ENCODE data around the gene FLG2. TPM values are rescaled to one million over a fixed set of nuclear protein-coding genes. Genes with fewer than 3 reads are reported as not detected.

FLG2 gene
- total and polyA plus RNA-seq, 2 of the 8 experiments (the other 6 are each of a cell fraction or from before 2014, with no cell fraction given) = not detected

DNA sequence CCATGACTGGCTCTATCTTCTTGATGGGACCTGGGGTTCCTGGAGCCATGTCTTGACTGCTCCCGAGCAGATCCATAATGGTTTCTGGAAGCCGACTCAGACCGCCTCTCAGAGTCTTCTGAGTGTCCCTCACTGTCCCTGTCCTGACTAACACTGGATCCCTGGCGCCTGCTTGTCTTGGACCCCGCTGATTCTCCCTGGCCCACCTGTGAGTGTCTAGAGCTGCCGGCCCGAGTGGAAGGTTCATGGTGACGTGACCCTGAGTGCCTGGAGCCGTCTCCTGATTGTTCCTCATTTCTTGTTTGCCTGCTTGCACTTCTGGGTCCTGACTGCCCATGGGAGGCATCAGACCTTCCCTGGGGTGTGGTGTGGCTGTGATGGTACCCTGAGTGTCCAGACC is 49.9 kb downstream of the FLG2 start:
- no peaks in the 10 kb centered on the region for H3K79me2 ChIP-seq (ENCODE audit: control insufficient read depth in 1 of 2, insufficient read depth in 2 of 2, low read length in 2 of 2)
- no peak overlapping the region for H3K27ac ChIP-seq (ENCODE audit: low read depth, low read length)
- H3K9ac ChIP-seq (replicated peaks in 1 of 4; ENCODE audit: extremely low read depth in 1 of 4, low read depth in 3 of 4, low read length in 3 of 4) = no peak overlapping the region
- H3K18ac ChIP-seq (ENCODE audit: extremely low read depth, low read length) = no peak overlapping the region
- H3K56ac ChIP-seq (replicated peaks; ENCODE audit: insufficient read length, low read depth, low read length) = no peak overlapping the region
- WGBS, 2 experiments (ENCODE audit: extremely low coverage in 1 of 2, insufficient coverage in 1 of 2, insufficient read length in 1 of 2, insufficient replicate concordance in 2 of 2, low coverage in 1 of 2, low lambda C conversion rate in 2 of 2, missing lambda C conversion rate in 1 of 2) = 94% methylated on average over 9 of the region's 9 CpGs; no CpG with 5 or more reads in 1 of the 2 experiments
- no peaks in the 10 kb centered on the region for H3K79me1 ChIP-seq (ENCODE audit: low read depth, low read length)
- POLR2A ChIA-PET (ENCODE audit: partially characterized antibody) = no interaction called here
- TF ChIP-seq GABPA (IDR thresholded peaks at IDR 0.05; ENCODE audit: borderline replicate concordance, insufficient read depth, low read length) = no peak
- TF ChIP-seq FOSL1 (IDR thresholded peaks at IDR 0.05; ENCODE audit: insufficient read depth, low read depth, low read length) = no peak
- TF ChIP-seq RFX5 (IDR thresholded peaks at IDR 0.05; ENCODE audit: borderline replicate concordance, low read depth, low read length) = no peak
- no peak for TF ChIP-seq EGR1 (IDR thresholded peaks at IDR 0.05; ENCODE audit: borderline replicate concordance, low read depth, low read length)
- no peak for TF ChIP-seq ASH2L (IDR thresholded peaks at IDR 0.05; ENCODE audit: low read length)
- TF ChIP-seq, protein P1, sequence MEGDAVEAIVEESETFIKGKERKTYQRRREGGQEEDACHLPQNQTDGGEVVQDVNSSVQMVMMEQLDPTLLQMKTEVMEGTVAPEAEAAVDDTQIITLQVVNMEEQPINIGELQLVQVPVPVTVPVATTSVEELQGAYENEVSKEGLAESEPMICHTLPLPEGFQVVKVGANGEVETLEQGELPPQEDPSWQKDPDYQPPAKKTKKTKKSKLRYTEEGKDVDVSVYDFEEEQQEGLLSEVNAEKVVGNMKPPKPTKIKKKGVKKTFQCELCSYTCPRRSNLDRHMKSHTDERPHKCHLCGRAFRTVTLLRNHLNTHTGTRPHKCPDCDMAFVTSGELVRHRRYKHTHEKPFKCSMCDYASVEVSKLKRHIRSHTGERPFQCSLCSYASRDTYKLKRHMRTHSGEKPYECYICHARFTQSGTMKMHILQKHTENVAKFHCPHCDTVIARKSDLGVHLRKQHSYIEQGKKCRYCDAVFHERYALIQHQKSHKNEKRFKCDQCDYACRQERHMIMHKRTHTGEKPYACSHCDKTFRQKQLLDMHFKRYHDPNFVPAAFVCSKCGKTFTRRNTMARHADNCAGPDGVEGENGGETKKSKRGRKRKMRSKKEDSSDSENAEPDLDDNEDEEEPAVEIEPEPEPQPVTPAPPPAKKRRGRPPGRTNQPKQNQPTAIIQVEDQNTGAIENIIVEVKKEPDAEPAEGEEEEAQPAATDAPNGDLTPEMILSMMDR (IDR thresholded peaks at IDR 0.05; ENCODE audit: control extremely low read depth in 1 of 3, insufficient read depth in 1 of 3, low read depth in 1 of 3, low read length in 3 of 3) = no peak
- TF ChIP-seq EZH2 (IDR thresholded peaks at IDR 0.05; ENCODE audit: low read depth, low read length, severe bottlenecking) = no peak
- TF ChIP-seq ZNF274 (IDR thresholded peaks at IDR 0.05; ENCODE audit: borderline replicate concordance, extremely low read depth, low read length) = no peak
- TF ChIP-seq JUND (IDR thresholded peaks at IDR 0.05; ENCODE audit: low read length) = no peak
- no peak overlapping the region for H4K8ac ChIP-seq (ENCODE audit: extremely low read depth, insufficient read depth, low read length)
- no peak overlapping the region for H2BK120ac ChIP-seq (replicated peaks; ENCODE audit: low read depth, low read length)
- CTCF ChIA-PET (ENCODE audit: partially characterized antibody) = no interaction called here
- H2AK5ac ChIP-seq (ENCODE audit: low read depth, low read length) = no peak overlapping the region
- no peak overlapping the region for H4K5ac ChIP-seq (ENCODE audit: insufficient read length, low read depth, low read length)
- H3K23me2 ChIP-seq (ENCODE audit: low read depth, low read length) = no peaks in the 10 kb centered on the region
- no peak overlapping the region for H3K4ac ChIP-seq (replicated peaks; ENCODE audit: insufficient read length, low read depth, low read length)
- no peaks in the 10 kb centered on the region for H3K36me3 ChIP-seq (ENCODE audit: control insufficient read depth in 2 of 4, insufficient read depth in 4 of 4, low read length in 3 of 4)
- no peak for FAIRE-seq
- H3K4me1 ChIP-seq (replicated peaks in 1 of 4; ENCODE audit: control insufficient read depth in 3 of 4, insufficient read depth in 4 of 4, low read length in 3 of 4) = no peaks in the 10 kb centered on the region
- H3K4me2 ChIP-seq (ENCODE audit: insufficient read depth in 1 of 2, low read depth in 2 of 2, low read length in 2 of 2) = no peak overlapping the region
- H2BK5ac ChIP-seq (ENCODE audit: low read depth, low read length) = no peak overlapping the region
- H3K14ac ChIP-seq (ENCODE audit: insufficient read length) = no peak overlapping the region
- no peaks in the 10 kb centered on the region for H4K20me1 ChIP-seq (replicated peaks in 1 of 2; ENCODE audit: control insufficient read depth in 1 of 2, insufficient read depth in 2 of 2, low read length in 2 of 2)
- no peak overlapping the region for H2BK12ac ChIP-seq (ENCODE audit: low read depth, low read length)
- H4K91ac ChIP-seq (replicated peaks; ENCODE audit: insufficient read length, low read length) = no peak overlapping the region
- H3K23ac ChIP-seq (ENCODE audit: insufficient read length) = no peak overlapping the region
- no peak overlapping the region for H3K4me3 ChIP-seq (ENCODE audit: extremely low read depth in 1 of 4, insufficient read depth in 2 of 4, low read depth in 3 of 4, low read length in 4 of 4)
- DNase-seq (ENCODE audit: low read depth in 1 of 2, low spot score in 2 of 2) = no peak
- H2BK15ac ChIP-seq (ENCODE audit: low read length) = no peak overlapping the region
- no peak overlapping the region for H2AFZ ChIP-seq (ENCODE audit: low read length)
- no peaks in the 10 kb centered on the region for H3K27me3 ChIP-seq (replicated peaks in 1 of 4; ENCODE audit: control insufficient read depth in 3 of 4, extremely low read depth in 1 of 4, insufficient read depth in 3 of 4, low read length in 3 of 4)
- H2BK20ac ChIP-seq (ENCODE audit: low read length) = no peak overlapping the region
- H3K9me3 ChIP-seq (ENCODE audit: insufficient read depth in 2 of 2, low read depth in 1 of 2, low read length in 1 of 2) = peaks cover 57 to 79% of the 10 kb centered on the region in 2 experiments
